Calu3 (cell line): ENCODE data around the gene MYRIP. TPM values are rescaled to one million over a fixed set of nuclear protein-coding genes. Genes with fewer than 3 reads are reported as not detected.

Experiments used
- BruUV-seq: library from RNA; stranded (reverse); fragments of 400-500 nt; replicated peaks from 2 replicates; lab custom pipeline; 2021; lab: Mats Ljungman, UMichigan
- CTCF ChIA-PET: fragments of 300-600 bp; sonication (Branson Sonifier 250); formaldehyde crosslinking; loops from one replicate; lab custom pipeline; 2022; ENCODE audit warnings: antibody characterized with exemption; lab: Charles Lee
- DNase-seq: peaks from one replicate; pipeline ENCODE4 v3.0.0; 2022
- H3K27ac Mint-ChIP-seq: one replicate; pipeline ENCODE4 v1.8.0; 2022; ENCODE audit warnings: mixed read lengths; ENCODE audit not compliant: unreplicated experiment
- H3K27me3 Mint-ChIP-seq: one replicate; pipeline ENCODE4 v1.8.0; 2022; ENCODE audit warnings: mixed read lengths; ENCODE audit not compliant: unreplicated experiment
- H3K36me3 Mint-ChIP-seq: one replicate; pipeline ENCODE4 v1.8.0; 2022; ENCODE audit warnings: mild to moderate bottlenecking, moderate library complexity, mixed read lengths; ENCODE audit not compliant: insufficient read depth, unreplicated experiment
- H3K4me1 Mint-ChIP-seq: one replicate; pipeline ENCODE4 v1.8.0; 2022; ENCODE audit warnings: mild to moderate bottlenecking, low read depth, mixed read lengths; ENCODE audit not compliant: unreplicated experiment
- H3K4me3 Mint-ChIP-seq: one replicate; pipeline ENCODE4 v1.8.0; 2022; ENCODE audit warnings: mild to moderate bottlenecking, low read depth, moderate library complexity, mixed read lengths; ENCODE audit not compliant: unreplicated experiment
- H3K9me3 Mint-ChIP-seq: one replicate; pipeline ENCODE4 v1.8.0; 2022; ENCODE audit warnings: low read depth, mixed read lengths; ENCODE audit not compliant: unreplicated experiment
- intact Hi-C: fragments of 100-400 bp; cut with micrococcal nuclease; formaldehyde crosslinking; loops from one replicate; pipeline ENCODE4 v1.10.0; 2022; ENCODE audit not compliant: unreplicated experiment
- total RNA-seq: library from RNA; stranded (reverse); gene quantifications from 2 replicates; pipeline ENCODE4 v1.2.3, GENCODE V29; 2022
- TF ChIP-seq, protein P1 (sequence below): fragments of 200-600 bp; IDR thresholded peaks from one replicate; pipeline ENCODE4 v1.8.0; 2022; ENCODE audit warnings: antibody characterized with exemption; ENCODE audit not compliant: unreplicated experiment

Gene MYRIP
- total RNA-seq, 1 experiment from 2014 or later, result 5.6 TPM

DNA sequence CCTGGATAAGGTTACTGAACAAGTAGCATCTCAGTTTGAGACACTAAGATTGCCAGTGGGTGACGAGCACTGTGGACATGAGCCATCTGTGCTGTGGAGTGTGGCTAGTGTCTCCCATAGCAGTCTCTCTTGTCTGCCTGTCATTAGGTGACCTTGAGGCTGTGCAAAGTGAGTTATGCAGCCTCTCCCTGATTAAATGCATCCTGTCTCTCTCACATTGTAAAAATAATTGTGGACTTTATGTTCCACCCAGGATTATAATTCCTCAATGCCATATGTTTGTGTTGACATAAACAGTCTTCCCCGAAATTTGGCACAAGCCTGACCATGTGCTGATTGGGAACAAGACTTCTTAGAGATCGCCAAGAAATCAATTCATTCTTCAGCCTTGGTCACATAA lies 168.9 kb downstream of the MYRIP start:
- no peaks in the 10 kb centered on the region for H3K4me1 Mint-ChIP-seq
- H3K27me3 Mint-ChIP-seq, result no peaks in the 10 kb centered on the region
- TF ChIP-seq, protein P1, sequence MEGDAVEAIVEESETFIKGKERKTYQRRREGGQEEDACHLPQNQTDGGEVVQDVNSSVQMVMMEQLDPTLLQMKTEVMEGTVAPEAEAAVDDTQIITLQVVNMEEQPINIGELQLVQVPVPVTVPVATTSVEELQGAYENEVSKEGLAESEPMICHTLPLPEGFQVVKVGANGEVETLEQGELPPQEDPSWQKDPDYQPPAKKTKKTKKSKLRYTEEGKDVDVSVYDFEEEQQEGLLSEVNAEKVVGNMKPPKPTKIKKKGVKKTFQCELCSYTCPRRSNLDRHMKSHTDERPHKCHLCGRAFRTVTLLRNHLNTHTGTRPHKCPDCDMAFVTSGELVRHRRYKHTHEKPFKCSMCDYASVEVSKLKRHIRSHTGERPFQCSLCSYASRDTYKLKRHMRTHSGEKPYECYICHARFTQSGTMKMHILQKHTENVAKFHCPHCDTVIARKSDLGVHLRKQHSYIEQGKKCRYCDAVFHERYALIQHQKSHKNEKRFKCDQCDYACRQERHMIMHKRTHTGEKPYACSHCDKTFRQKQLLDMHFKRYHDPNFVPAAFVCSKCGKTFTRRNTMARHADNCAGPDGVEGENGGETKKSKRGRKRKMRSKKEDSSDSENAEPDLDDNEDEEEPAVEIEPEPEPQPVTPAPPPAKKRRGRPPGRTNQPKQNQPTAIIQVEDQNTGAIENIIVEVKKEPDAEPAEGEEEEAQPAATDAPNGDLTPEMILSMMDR, result no peak
- DNase-seq, result no peak
- no TSS peak for BruUV-seq
- intact Hi-C loops, result no loop called here
- no peak overlapping the region for H3K4me3 Mint-ChIP-seq
- H3K27ac Mint-ChIP-seq, result no peak overlapping the region
- no peaks in the 10 kb centered on the region for H3K36me3 Mint-ChIP-seq
- CTCF ChIA-PET, result no interaction called here
- H3K9me3 Mint-ChIP-seq, result peaks cover 4% of the 10 kb centered on the region

DNA sequence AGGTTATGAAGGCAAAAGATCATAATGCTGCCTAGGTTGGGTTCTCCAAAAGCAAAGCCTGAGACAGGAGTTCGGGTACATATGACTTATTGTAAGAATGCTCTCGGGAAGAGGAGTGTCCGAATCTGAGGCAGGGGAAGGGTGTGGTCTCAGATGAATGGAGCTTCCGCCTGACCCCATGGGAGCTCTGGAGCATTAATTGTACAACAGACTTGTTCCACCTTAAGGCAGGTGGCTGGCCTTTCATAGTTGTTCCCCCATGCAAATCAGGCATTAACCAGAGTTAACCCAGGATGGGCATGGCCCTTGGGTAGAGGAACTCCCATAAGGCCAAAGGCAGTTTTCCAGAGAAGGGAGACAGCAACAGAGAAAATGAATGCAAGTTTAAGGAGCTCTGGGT lies 170.6 kb downstream of the MYRIP start:
- CTCF ChIA-PET, result interaction anchor here (0.6 kb wide), 1 partner anchor 658 kb away, joined by 6 read pairs; no protein-coding TSS in a partner anchor
- H3K4me3 Mint-ChIP-seq, result no peak overlapping the region
- no peak overlapping the region for H3K27ac Mint-ChIP-seq
- no peaks in the 10 kb centered on the region for H3K27me3 Mint-ChIP-seq
- H3K4me1 Mint-ChIP-seq, result no peaks in the 10 kb centered on the region
- TF ChIP-seq, protein P1, result no peak
- DNase-seq, result no peak
- no TSS peak for BruUV-seq
- intact Hi-C loops, result loop anchor here (2.0 to 10.0 kb wide), 4 partner anchors 29 to 435 kb away; no protein-coding TSS in a partner anchor
- H3K9me3 Mint-ChIP-seq, result no peaks in the 10 kb centered on the region
- H3K36me3 Mint-ChIP-seq, result no peaks in the 10 kb centered on the region

DNA sequence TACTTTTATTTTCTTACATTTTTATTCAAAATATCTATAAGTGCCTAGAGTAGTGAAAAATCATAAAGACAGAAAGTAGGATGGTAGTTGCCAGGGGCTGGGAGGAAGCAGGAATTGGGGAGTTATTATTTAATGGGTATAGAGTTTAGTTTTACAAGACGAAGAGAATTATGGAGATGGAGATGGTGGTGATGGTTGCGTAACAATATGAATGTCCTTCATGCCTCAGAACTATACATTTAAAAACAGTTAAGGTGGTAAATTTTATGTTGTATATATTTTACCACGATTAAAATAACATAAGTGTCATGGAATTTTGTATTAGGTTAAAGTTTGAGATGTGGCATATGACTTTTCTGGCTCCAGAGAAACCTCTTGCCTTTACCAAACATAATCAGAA lies 171.4 kb downstream of the MYRIP start:
- Mint-ChIP-seq H3K4me3 (no peak overlapping the region), H3K27me3 (no peaks in the 10 kb centered on the region), H3K9me3 (no peaks in the 10 kb centered on the region), H3K27ac (no peak overlapping the region), H3K36me3 (no peaks in the 10 kb centered on the region), H3K4me1 (no peaks in the 10 kb centered on the region)
- intact Hi-C loops, result loop anchor here (2.0 to 10.0 kb wide), 4 partner anchors 30 to 436 kb away; no protein-coding TSS in a partner anchor
- TF ChIP-seq, protein P1, result no peak
- CTCF ChIA-PET, result no interaction called here
- no TSS peak for BruUV-seq
- no peak for DNase-seq

DNA sequence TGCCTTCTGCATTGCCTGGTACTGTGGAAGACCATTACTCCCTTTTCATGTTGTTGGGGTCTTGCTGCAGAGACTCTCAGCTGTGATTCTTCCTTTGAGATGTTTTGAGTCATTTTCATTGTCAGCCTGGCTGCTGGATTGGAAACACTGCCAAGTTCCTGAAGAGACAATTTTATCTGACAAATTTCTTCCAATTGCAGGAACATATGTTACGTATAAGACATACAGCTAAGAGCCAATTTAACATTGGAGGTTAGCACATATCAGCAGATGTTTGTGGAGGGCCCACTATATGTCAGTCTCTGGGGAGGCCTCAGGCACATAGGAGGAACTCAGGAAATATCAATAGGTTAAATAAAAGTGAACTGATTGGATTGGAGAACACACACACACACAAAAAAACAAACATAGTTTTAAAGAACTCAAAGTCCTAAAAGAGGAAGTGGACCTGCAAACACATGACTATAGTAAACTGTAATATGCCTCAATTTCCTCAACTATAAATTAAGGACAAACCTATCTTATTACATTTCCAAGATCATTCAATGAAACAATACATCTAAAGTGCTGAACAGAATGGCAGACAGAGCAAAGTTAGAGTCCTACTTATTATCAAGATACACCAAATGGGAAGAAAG lies 172.3 kb downstream of the MYRIP start:
- no peak for DNase-seq
- H3K4me3 Mint-ChIP-seq, result no peak overlapping the region

More for the DNA sequence above, 172.3 kb downstream of the MYRIP start:
- no peak overlapping the region for H3K27ac Mint-ChIP-seq
- CTCF ChIA-PET, result no interaction called here
- no peaks in the 10 kb centered on the region for H3K4me1 Mint-ChIP-seq
- intact Hi-C loops, result loop anchor here (2.0 to 10.0 kb wide), 4 partner anchors 31 to 437 kb away; no protein-coding TSS in a partner anchor
- TF ChIP-seq, protein P1, result no peak
- H3K36me3 Mint-ChIP-seq, result no peaks in the 10 kb centered on the region
- no TSS peak for BruUV-seq
- no peaks in the 10 kb centered on the region for H3K9me3 Mint-ChIP-seq
- H3K27me3 Mint-ChIP-seq, result no peaks in the 10 kb centered on the region
